ENCODE results near the gene DRC7.
"Not testable (repeated sequence)": the region's sequence is repeated elsewhere in the genome, so short reads cannot be mapped to it uniquely, and the experiment has no call there.

Gene DRC7

GRCh38 chr16:57774705-57775285 is 80.2 kb downstream of the DRC7 start:
- Histone ChIP-seq H3K27ac (no peak overlapping the region), H3K4me3 (no peak overlapping the region)
- TF ChIP-seq, protein P1, sequence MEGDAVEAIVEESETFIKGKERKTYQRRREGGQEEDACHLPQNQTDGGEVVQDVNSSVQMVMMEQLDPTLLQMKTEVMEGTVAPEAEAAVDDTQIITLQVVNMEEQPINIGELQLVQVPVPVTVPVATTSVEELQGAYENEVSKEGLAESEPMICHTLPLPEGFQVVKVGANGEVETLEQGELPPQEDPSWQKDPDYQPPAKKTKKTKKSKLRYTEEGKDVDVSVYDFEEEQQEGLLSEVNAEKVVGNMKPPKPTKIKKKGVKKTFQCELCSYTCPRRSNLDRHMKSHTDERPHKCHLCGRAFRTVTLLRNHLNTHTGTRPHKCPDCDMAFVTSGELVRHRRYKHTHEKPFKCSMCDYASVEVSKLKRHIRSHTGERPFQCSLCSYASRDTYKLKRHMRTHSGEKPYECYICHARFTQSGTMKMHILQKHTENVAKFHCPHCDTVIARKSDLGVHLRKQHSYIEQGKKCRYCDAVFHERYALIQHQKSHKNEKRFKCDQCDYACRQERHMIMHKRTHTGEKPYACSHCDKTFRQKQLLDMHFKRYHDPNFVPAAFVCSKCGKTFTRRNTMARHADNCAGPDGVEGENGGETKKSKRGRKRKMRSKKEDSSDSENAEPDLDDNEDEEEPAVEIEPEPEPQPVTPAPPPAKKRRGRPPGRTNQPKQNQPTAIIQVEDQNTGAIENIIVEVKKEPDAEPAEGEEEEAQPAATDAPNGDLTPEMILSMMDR (IDR thresholded peaks at IDR 0.05) = no peak
- DNase-seq (ENCODE audit: low spot score) = no peak

- DNase-seq (ENCODE audit: low spot score) = no peak
- no peak overlapping the region for H3K27ac ChIP-seq
- TF ChIP-seq, protein P1 (IDR thresholded peaks at IDR 0.05) = no peak
These were observed 81.3 kb downstream of the DRC7 start for GRCh38 chr16:57775661-57776469.

GRCh38 chr16:57778658-57779057 is 84.1 kb downstream of the DRC7 start:
- no peak for DNase-seq (ENCODE audit: low spot score)
- no peak overlapping the region for H3K4me3 ChIP-seq
- H3K27ac ChIP-seq = no peak overlapping the region
- TF ChIP-seq, protein P1 (IDR thresholded peaks at IDR 0.05) = no peak

More at GRCh38 chr16:57775661-57776469, 81.3 kb downstream of the DRC7 start:
- no peak overlapping the region for H3K4me3 ChIP-seq

GRCh38 chr16:57779836-57780235 is 85.2 kb downstream of the DRC7 start:
- not testable (repeated sequence) for DNase-seq (ENCODE audit: low spot score); H3K4me3 ChIP-seq; H3K27ac ChIP-seq

DNA sequence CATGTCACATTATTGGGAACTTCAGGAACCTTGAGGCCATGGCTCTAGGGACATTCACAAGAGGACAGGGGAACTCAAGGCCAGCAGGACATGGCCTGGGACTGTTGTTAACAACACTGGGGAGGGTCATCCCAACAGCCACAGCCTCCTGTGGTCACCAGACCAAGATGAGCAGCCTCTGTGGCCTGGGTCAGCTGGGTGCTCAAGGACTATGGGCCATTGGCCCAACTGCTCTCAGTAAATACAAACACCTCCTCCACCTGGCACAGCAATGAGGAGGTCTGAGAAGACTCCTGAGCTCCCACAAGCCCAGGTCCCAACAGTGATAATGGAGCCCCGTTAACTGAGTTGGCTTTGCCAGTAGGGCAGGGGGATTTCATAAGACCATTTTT is 86.7 kb downstream of the DRC7 start:
- TF ChIP-seq, protein P1 (IDR thresholded peaks at IDR 0.05) = no peak
- Histone ChIP-seq H3K4me3 (no peak overlapping the region), H3K27ac (no peak overlapping the region)
- no peak for DNase-seq (ENCODE audit: low spot score)
